ENCODE results near the gene ASAH2.
A peak's percentile ranks its signal among the peaks of the same experiment; 100 is the strongest.
"Not testable (repeated sequence)": the region's sequence is repeated elsewhere in the genome, so short reads cannot be mapped to it uniquely, and the experiment has no call there.

Gene ASAH2

GRCh38 chr10:50254479-50254878, 3.2 kb upstream of the ASAH2 start:
- DNase-seq: no peak

GRCh38 chr10:50250096-50250854, 1.0 kb downstream of the ASAH2 start:
- DNase-seq: no peak

GRCh38 chr10:50248598-50248997, 2.7 kb downstream of the ASAH2 start:
- DNase-seq: no peak

- no peak for DNase-seq
Measured at GRCh38 chr10:50248062-50248461, 3.3 kb downstream of the ASAH2 start.

- no peak for DNase-seq
Measured at GRCh38 chr10:50244201-50244600, 7.1 kb downstream of the ASAH2 start.

GRCh38 chr10:50242777-50243176, 8.5 kb downstream of the ASAH2 start:
- no peak for DNase-seq

- DNase-seq: not testable (repeated sequence)
Measured at GRCh38 chr10:50241478-50241877, 9.8 kb downstream of the ASAH2 start.

GRCh38 chr10:50234486-50234885, 16.8 kb downstream of the ASAH2 start:
- DNase-seq: no peak

GRCh38 chr10:50232261-50232639, 19.1 kb downstream of the ASAH2 start:
- DNase-seq: no peak

GRCh38 chr10:50231515-50232260, 19.6 kb downstream of the ASAH2 start:
- DNase-seq: no peak

GRCh38 chr10:50229460-50229859, 21.9 kb downstream of the ASAH2 start:
- DNase-seq: no peak

GRCh38 chr10:50228672-50229071, 22.6 kb downstream of the ASAH2 start:
- no peak for DNase-seq

- no peak for DNase-seq
Measured at GRCh38 chr10:50226610-50227009, 24.7 kb downstream of the ASAH2 start.

- DNase-seq: peak; percentile 68
Measured at GRCh38 chr10:50224330-50224952, 26.9 kb downstream of the ASAH2 start.

- DNase-seq: no peak
Measured at GRCh38 chr10:50222199-50222598, 29.1 kb downstream of the ASAH2 start.

GRCh38 chr10:50221470-50221869, 29.8 kb downstream of the ASAH2 start:
- DNase-seq: no peak

GRCh38 chr10:50219646-50220045, 31.7 kb downstream of the ASAH2 start:
- DNase-seq: no peak

GRCh38 chr10:50219200-50219599, 32.1 kb downstream of the ASAH2 start:
- no peak for DNase-seq

- DNase-seq: peak; percentile 18
Measured at GRCh38 chr10:50216894-50217293, 34.4 kb downstream of the ASAH2 start.

- DNase-seq: no peak
Measured at GRCh38 chr10:50216418-50216817, 34.9 kb downstream of the ASAH2 start.

- DNase-seq: no peak
Measured at GRCh38 chr10:50211670-50212069, 39.6 kb downstream of the ASAH2 start.

GRCh38 chr10:50210876-50211275, 40.4 kb downstream of the ASAH2 start:
- DNase-seq: no peak
